Kidney epithelial cell (primary cell): ENCODE data around the gene C1QTNF7. TPM values are rescaled to one million over a fixed set of nuclear protein-coding genes. Genes with fewer than 3 reads are reported as not detected.

Experiments
- DNase-seq: peaks from one replicate; pipeline ENCODE4 v3.0.0-alpha.2; 2010; ENCODE audit warnings: low read depth
- H3K27me3 ChIP-seq: 2 replicates; pipeline ENCODE4 v1.6.0; 2011; ENCODE audit warnings: low read length; ENCODE audit not compliant: control insufficient read depth, insufficient read depth
- H3K36me3 ChIP-seq: 2 replicates; pipeline ENCODE4 v1.5.1; 2011; ENCODE audit warnings: low read length; ENCODE audit not compliant: control insufficient read depth, insufficient read depth
- H3K4me3 ChIP-seq: 2 replicates; pipeline ENCODE4 v1.5.1; 2011; ENCODE audit warnings: low read depth, mild to moderate bottlenecking, control low read depth, low read length
- total RNA-seq: library from RNA; depleted of rRNA; stranded (reverse); fragments of >200 nt; gene quantifications from 2 replicates; pipeline ENCODE4 v1.2.3, GENCODE V29; 2015
- TF ChIP-seq, protein P1 (sequence below): IDR thresholded peaks from 2 replicates; pipeline ENCODE4 v1.5.1; 2011; ENCODE audit warnings: mild to moderate bottlenecking, moderate library complexity, low read length, control low read depth, inconsistent platforms; ENCODE audit not compliant: insufficient read depth, poor library complexity, severe bottlenecking

C1QTNF7 gene
- total RNA-seq, 1 donor from 2014 or later = not detected

DNA sequence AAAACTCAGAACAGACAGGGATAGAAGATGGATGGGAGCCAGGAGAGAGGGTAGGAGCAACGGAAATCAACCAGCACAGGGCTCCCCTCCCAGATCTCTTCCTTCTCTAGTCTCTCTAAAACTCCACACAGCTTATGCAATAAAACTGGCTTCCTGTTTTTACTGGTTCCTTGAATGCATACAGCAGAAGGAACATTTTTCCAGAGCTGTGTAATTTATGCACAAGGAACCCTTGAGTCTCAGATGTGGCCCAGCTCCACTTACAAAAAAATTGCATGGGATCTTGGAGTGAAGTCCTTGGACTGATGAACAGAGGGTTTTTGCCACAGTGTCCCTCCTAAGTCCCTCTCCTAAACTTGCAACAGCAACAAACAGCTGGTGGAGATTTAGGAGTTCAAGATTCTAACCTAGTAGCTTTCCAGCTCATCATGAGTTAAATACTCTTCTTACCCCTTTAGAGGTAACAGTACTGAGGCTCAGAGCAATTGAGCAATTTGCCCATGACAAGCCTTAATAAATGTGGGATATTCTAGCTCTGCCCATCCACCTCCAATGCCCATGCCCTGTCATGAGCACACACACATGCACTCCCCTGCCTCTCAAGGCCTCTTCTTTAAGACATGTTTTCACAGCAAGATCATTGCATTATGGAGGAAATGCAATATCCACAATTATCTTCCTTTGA is 23.5 kb downstream of the C1QTNF7 start:
- Histone ChIP-seq H3K27me3 (no peaks in the 10 kb centered on the region), H3K4me3 (no peak overlapping the region), H3K36me3 (no peaks in the 10 kb centered on the region)
- TF ChIP-seq, protein P1, sequence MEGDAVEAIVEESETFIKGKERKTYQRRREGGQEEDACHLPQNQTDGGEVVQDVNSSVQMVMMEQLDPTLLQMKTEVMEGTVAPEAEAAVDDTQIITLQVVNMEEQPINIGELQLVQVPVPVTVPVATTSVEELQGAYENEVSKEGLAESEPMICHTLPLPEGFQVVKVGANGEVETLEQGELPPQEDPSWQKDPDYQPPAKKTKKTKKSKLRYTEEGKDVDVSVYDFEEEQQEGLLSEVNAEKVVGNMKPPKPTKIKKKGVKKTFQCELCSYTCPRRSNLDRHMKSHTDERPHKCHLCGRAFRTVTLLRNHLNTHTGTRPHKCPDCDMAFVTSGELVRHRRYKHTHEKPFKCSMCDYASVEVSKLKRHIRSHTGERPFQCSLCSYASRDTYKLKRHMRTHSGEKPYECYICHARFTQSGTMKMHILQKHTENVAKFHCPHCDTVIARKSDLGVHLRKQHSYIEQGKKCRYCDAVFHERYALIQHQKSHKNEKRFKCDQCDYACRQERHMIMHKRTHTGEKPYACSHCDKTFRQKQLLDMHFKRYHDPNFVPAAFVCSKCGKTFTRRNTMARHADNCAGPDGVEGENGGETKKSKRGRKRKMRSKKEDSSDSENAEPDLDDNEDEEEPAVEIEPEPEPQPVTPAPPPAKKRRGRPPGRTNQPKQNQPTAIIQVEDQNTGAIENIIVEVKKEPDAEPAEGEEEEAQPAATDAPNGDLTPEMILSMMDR = no peak
- no peak for DNase-seq

DNA sequence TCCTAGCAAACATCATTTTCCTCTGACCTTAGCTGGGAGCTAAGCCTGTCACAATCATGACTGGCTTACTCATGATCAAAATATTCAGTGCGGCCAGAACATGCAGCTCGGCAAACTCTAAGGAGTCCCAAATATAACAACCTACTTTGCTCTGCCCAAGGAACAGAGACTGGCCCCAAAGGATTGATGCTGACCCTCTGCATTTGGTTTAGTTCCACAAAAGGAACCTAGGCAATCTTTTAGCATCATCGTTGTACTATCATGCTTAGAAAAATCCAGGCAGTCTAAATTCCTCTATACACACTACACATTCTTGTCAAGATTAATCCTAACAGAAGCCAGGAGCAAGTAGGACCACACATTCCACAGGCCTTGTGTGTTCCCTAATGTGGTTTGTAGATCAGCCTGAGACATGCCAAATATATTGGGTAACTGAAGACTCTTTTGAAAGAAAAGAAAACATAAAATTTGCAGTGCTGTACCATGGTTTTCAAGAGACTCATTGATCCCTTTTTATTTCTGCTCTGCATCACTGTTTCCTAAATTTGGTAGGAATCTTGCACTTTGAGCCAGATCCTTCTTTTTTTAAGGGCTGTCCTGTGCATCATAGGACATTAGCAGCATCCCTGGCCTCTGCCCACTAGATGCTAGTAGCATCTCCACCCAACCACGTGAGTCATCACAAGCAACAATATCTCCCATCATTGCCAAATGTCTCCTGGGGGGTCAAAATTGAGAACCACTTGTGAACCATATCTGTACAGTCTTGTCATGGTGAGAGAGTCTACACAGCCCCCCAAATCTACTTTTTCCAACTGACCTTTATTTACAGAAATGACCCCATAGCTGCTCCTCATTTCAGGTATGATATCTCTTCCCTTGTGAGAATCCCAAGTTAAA is 24.3 kb downstream of the C1QTNF7 start:
- TF ChIP-seq, protein P1 = no peak
- no peak overlapping the region for H3K4me3 ChIP-seq
- H3K27me3 ChIP-seq = no peaks in the 10 kb centered on the region
- peak; percentile 82 for DNase-seq
- no peaks in the 10 kb centered on the region for H3K36me3 ChIP-seq

DNA sequence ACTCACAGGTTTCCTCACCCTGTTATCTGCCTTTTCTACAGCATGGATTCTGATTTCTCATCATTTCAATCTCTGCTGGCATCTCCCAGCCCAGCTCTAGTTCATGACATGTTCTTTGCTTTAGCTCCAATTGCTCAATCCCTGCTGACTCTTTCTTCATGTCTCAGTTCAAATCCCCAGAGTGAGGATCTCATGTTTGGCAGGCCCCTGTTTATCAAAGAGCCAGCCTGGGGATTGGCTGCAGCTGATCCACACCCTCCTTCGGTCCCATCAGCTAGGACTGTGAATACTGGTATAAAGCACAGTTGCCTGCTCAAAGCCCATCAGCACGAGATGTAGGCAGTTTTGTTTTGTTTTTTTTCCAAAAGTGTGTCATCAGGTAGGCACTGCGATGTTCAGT is 27.5 kb downstream of the C1QTNF7 start:
- TF ChIP-seq, protein P1 = no peak

DNA sequence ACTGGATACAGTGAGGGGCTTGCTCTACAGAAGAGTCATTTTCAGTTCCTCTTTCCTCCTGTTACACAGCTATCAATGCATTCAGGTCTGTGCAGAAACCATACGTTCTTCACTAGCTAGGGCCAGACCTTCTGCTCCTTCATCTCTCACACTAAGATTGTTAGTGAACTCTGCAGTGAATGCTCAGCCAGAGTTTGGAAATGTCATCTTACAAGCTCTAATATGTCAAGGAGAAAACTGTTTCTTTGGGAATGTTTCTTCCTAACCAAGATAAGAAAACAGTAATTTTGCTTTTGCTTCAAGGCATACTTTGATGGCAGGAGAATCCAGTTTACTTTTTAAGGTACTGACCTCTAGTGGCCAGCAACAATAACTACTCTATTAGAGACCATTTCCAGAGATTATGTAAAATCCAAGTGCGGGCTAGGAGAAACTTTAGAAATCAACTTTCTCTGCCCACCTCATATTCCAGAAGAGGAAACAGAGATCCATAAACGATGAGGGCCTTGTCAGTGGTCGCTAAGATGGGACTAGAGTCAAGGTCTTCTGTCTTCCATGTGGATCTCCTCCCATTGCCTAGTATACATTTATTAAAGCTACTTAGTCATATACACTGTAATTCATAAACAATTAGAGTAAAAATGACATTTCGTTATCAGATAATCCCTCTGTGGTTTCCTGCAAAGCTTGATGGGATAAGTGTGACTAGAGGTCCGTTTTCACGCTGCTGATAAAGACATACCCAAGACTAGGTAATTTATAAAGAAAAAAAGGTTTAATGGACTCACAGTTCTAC is 29.8 kb downstream of the C1QTNF7 start:
- DNase-seq = no peak
- TF ChIP-seq, protein P1 = peak; percentile 73
- no peak overlapping the region for H3K4me3 ChIP-seq
- no peaks in the 10 kb centered on the region for H3K27me3 ChIP-seq
- no peaks in the 10 kb centered on the region for H3K36me3 ChIP-seq

More for the DNA sequence above, 27.5 kb downstream of the C1QTNF7 start:
- no peaks in the 10 kb centered on the region for H3K36me3 ChIP-seq
- no peak for DNase-seq
- H3K4me3 ChIP-seq = no peak overlapping the region
- H3K27me3 ChIP-seq = no peaks in the 10 kb centered on the region

DNA sequence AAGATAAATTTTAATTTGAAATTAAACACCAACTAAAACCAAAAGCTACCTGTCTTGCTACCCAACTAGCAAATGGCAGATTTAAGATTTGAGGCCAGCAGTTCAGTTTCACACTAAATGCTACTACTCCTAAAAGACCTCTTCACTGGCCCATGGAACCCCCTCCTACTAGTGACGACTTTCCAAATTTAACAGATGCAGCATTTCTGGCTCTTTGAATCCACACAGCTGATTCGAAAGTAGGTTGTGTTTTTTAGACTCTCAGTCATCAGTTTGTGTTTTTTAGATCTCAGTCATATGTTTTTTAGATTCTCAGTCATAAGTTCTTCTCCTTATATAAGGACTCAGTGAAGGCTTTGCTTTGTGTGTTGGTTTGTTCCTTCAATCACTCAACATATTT is 30.8 kb downstream of the C1QTNF7 start:
- H3K27me3 ChIP-seq = no peaks in the 10 kb centered on the region
- TF ChIP-seq, protein P1 = no peak
- no peaks in the 10 kb centered on the region for H3K36me3 ChIP-seq
- H3K4me3 ChIP-seq = no peak overlapping the region
- no peak for DNase-seq
